NCI-H82 treated with DMSO at 0.1 percent for 48 hours (cell line): ENCODE data around the gene HSPA12A.
A peak's percentile ranks its signal among the peaks of the same experiment; 100 is the strongest.

Experiments used
- DNase-seq: peaks from one replicate; lab custom pipeline; 2025; ENCODE audit not compliant: unreplicated experiment; lab: John Stamatoyannopoulos, UW

Gene HSPA12A

GRCh38 chr10:116744163-116744753, 1.9 kb upstream of the HSPA12A start:
- DNase-seq = no peak

GRCh38 chr10:116743266-116744064, 1.1 kb upstream of the HSPA12A start:
- DNase-seq = no peak

GRCh38 chr10:116741391-116742351, 695 bp downstream of the HSPA12A start:
- no peak for DNase-seq

GRCh38 chr10:116740971-116741370, 1.4 kb downstream of the HSPA12A start:
- no peak for DNase-seq

- no peak for DNase-seq
Observed at GRCh38 chr10:116738339-116738738, 4.0 kb downstream of the HSPA12A start.

GRCh38 chr10:116737627-116738327, 4.6 kb downstream of the HSPA12A start:
- no peak for DNase-seq

- DNase-seq = no peak
Observed at GRCh38 chr10:116733566-116733965, 8.8 kb downstream of the HSPA12A start.

- DNase-seq = no peak
Observed at GRCh38 chr10:116732573-116732972, 9.8 kb downstream of the HSPA12A start.

GRCh38 chr10:116730464-116731260, 11.7 kb downstream of the HSPA12A start:
- DNase-seq = no peak

GRCh38 chr10:116729243-116729642, 13.1 kb downstream of the HSPA12A start:
- DNase-seq = no peak

GRCh38 chr10:116728526-116729096, 13.8 kb downstream of the HSPA12A start:
- no peak for DNase-seq

- DNase-seq = no peak
Observed at GRCh38 chr10:116723428-116724281, 18.7 kb downstream of the HSPA12A start.

- DNase-seq = peak; percentile 86
Observed at GRCh38 chr10:116722736-116723427, 19.5 kb downstream of the HSPA12A start.

- DNase-seq = peak; percentile 27
Observed at GRCh38 chr10:116721547-116722392, 20.6 kb downstream of the HSPA12A start.

- DNase-seq = no peak
Observed at GRCh38 chr10:116720668-116721546, 21.5 kb downstream of the HSPA12A start.

GRCh38 chr10:116720241-116720643, 22.1 kb downstream of the HSPA12A start:
- no peak for DNase-seq
